CD8-positive, alpha-beta memory T cell (primary cell): ENCODE measurements around the gene SLC22A2. TPM values are rescaled to one million over a fixed set of nuclear protein-coding genes. Genes with fewer than 3 reads are reported as not detected.

Experiments used
- CTCF ChIA-PET: fragments of 350-600 bp; sonication (Branson Sonifier 250); formaldehyde crosslinking; loops from one replicate; lab custom pipeline; 2021; ENCODE audit warnings: antibody characterized with exemption; lab: Charles Lee
- POLR2A ChIA-PET: fragments of 350-600 bp; sonication (Branson Sonifier 250); formaldehyde crosslinking; loops from one replicate; lab custom pipeline; 2021; ENCODE audit warnings: antibody characterized with exemption; lab: Charles Lee
- DNase-seq, 5 donors: peaks; one replicate each; pipeline versions ENCODE4 v3.0.0 to v3.0.0-alpha.2; 2020 to 2022; ENCODE audit warnings: mixed read lengths in 1 of 5
- H3K27ac ChIP-seq: one replicate; pipeline ENCODE4 v1.7.0; 2013; ENCODE audit warnings: low read depth, mild to moderate bottlenecking, low read length, moderate library complexity
- H3K27me3 ChIP-seq: 2 replicates; pipeline ENCODE4 v1.7.0; 2013; ENCODE audit warnings: low read length, mild to moderate bottlenecking; ENCODE audit not compliant: insufficient read depth, poor library complexity, severe bottlenecking
- H3K36me3 ChIP-seq: 2 replicates; pipeline ENCODE4 v1.7.0; 2013; ENCODE audit warnings: mild to moderate bottlenecking, low read length, moderate library complexity; ENCODE audit not compliant: insufficient read depth
- H3K4me1 ChIP-seq: 2 replicates; pipeline ENCODE4 v1.7.0; 2013; ENCODE audit warnings: mild to moderate bottlenecking, low read length, moderate library complexity; ENCODE audit not compliant: insufficient read depth
- H3K4me3 ChIP-seq: 2 replicates; pipeline ENCODE4 v1.7.0; 2013; ENCODE audit warnings: mild to moderate bottlenecking, low read length
- H3K9me3 ChIP-seq: 2 replicates; pipeline ENCODE4 v1.7.0; 2013; ENCODE audit warnings: mild to moderate bottlenecking, low read length
- H3K27ac Mint-ChIP-seq, 8 donors: one replicate each; pipeline ENCODE4 v1.8.0; 2020 to 2021; ENCODE audit warnings: mixed read lengths in 8 of 8, mild to moderate bottlenecking in 6 of 8, inconsistent platforms in 3 of 8, moderate library complexity in 3 of 8
- H3K27me3 Mint-ChIP-seq, 2 donors: one replicate each; pipeline ENCODE4 v1.8.0; 2020 to 2021; ENCODE audit warnings: mixed read lengths in 2 of 2, mild to moderate bottlenecking in 1 of 2, moderate library complexity in 1 of 2
- H3K36me3 Mint-ChIP-seq, 3 donors: one replicate each; pipeline ENCODE4 v1.8.0; 2020 to 2021; ENCODE audit warnings: mixed read lengths in 3 of 3, inconsistent platforms in 1 of 3, mild to moderate bottlenecking in 1 of 3
- H3K4me1 Mint-ChIP-seq, 3 donors: one replicate each; pipeline ENCODE4 v1.8.0; 2020 to 2021; ENCODE audit warnings: mixed read lengths in 3 of 3, inconsistent platforms in 1 of 3, mild to moderate bottlenecking in 1 of 3
- H3K4me3 Mint-ChIP-seq, 7 donors: one replicate each; pipeline ENCODE4 v1.8.0; 2020 to 2021; ENCODE audit warnings: mixed read lengths in 7 of 7, mild to moderate bottlenecking in 6 of 7, moderate library complexity in 4 of 7, inconsistent platforms in 2 of 7
- H3K9me3 Mint-ChIP-seq, 5 donors: one replicate each; pipeline ENCODE4 v1.8.0; 2020 to 2022; ENCODE audit warnings: mixed read lengths in 5 of 5, mild to moderate bottlenecking in 3 of 5, moderate library complexity in 2 of 5, inconsistent platforms in 1 of 5
- polyA plus RNA-seq: library from polyadenylated mRNA; unstranded; fragments of 300-500 nt; fragmentation: Illumina TruSeq; gene quantifications from one replicate; pipeline ENCODE4 v1.2.3, GENCODE V29; 2021
- total RNA-seq, 2 experiments: library from RNA; stranded (reverse); gene quantifications; one replicate each; pipeline ENCODE4 v1.2.3, GENCODE V29; 2021

The SLC22A2 gene
- total and polyA plus RNA-seq, 3 experiments from 2014 or later = not detected

DNA sequence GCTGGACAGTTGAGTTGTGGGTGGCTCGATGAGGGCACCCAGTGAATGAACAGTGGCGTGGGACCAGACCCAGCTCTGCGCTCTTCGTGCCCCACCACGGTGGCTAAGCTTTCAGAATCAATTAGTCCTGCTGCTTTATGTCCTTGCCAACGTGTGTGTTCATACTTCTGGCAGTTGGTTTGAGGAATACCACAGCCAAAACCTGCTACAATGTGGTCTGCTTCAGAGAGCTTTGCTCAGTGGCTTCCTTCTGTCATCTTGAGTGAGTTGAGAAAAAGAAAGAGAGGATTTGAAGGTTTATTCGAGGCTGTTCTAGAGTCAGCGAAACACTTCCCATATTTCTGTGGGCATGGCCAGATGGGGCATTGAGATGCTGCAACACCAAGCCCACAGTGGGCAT, 39.5 kb upstream of the SLC22A2 start:
- H3K9me3 Mint-ChIP-seq = no peaks in the 10 kb centered on the region

GRCh38 chr6:160297310-160297709, 38.7 kb upstream of the SLC22A2 start:
- no peak for DNase-seq
- peak overlapping the region in 1 of 8 donors; percentile 9 for H3K27ac Mint-ChIP-seq
- CTCF ChIA-PET = no interaction called here
- Histone ChIP-seq H3K36me3 (no peaks in the 10 kb centered on the region), H3K27ac (no peak overlapping the region), H3K27me3 (no peaks in the 10 kb centered on the region), H3K4me3 (no peak overlapping the region), H3K9me3 (no peaks in the 10 kb centered on the region), H3K4me1 (no peaks in the 10 kb centered on the region)
- H3K9me3 Mint-ChIP-seq = no peaks in the 10 kb centered on the region
- POLR2A ChIA-PET = no interaction called here
- no peak overlapping the region for H3K4me3 Mint-ChIP-seq
- H3K36me3 Mint-ChIP-seq = peaks cover 0 to 1% (median 0%) of the 10 kb centered on the region in 3 donors
- H3K4me1 Mint-ChIP-seq = no peaks in the 10 kb centered on the region
- H3K27me3 Mint-ChIP-seq = peaks cover 9 to 18% of the 10 kb centered on the region in 2 donors

More for the DNA sequence above, 39.5 kb upstream of the SLC22A2 start:
- Mint-ChIP-seq H3K36me3 (peaks cover 0 to 2% (median 0%) of the 10 kb centered on the region in 3 donors), H3K27me3 (peaks cover 9 to 18% of the 10 kb centered on the region in 2 donors), H3K27ac (no peak overlapping the region), H3K4me3 (no peak overlapping the region), H3K4me1 (no peaks in the 10 kb centered on the region)
- CTCF ChIA-PET = no interaction called here
- no peak for DNase-seq
- H3K9me3 ChIP-seq = no peaks in the 10 kb centered on the region
- H3K4me3 ChIP-seq = no peak overlapping the region
- H3K36me3 ChIP-seq = no peaks in the 10 kb centered on the region
- H3K4me1 ChIP-seq = no peaks in the 10 kb centered on the region
- POLR2A ChIA-PET = no interaction called here
- no peak overlapping the region for H3K27ac ChIP-seq
- H3K27me3 ChIP-seq = no peaks in the 10 kb centered on the region

DNA sequence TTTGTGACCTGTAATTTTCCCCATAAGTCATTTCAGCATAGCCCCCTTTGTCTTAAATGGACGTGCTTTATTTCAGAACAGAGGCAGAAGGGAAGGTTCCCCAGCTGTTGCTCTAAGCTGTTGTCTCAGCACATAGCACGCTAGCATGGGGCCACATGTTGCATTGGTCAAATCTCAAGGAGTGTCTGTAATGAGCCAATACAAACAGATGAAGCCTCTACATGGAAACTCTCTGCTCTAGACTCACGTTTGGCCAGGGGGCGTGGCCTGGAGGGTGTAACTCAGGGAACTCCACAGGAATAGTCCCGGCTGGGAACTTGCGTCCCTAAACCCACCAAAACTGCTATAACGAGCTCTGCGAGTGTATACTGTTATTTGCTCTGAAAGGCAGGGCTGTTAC, 35.2 kb upstream of the SLC22A2 start:
- Mint-ChIP-seq H3K27me3 (peaks cover 18 to 22% of the 10 kb centered on the region in 2 donors), H3K4me1 (no peaks in the 10 kb centered on the region)
- CTCF ChIA-PET = no interaction called here

DNA sequence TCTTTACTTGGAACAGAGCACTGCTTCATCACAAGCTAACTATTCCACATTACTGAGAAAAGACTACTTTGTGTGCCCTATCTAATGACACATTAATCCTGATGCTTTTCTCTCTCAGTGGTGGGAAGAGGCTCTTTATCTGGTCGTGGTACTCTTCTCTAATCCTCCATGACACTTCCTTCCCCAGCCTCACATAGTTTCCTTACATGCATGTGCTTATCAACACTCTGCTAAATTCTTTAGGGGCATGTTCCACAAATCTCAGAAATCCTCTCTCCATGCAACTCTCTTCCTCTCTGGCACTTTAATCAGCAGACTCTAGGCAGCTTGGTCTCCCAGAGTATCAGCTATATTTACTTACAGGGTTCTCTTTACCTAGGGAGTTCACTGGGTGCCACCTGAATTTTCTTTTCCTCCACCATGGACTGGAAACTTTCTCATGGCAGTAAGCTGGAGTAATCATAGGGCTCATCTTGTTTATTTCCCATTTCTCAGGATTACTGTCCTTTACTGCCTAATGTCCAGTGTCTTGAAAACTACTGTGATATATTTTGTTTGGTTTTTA, 27.0 kb upstream of the SLC22A2 start:
- POLR2A ChIA-PET = no interaction called here
- Mint-ChIP-seq H3K27me3 (peaks cover 17 to 52% of the 10 kb centered on the region in 2 donors), H3K4me1 (no peaks in the 10 kb centered on the region), H3K9me3 (no peaks in the 10 kb centered on the region), H3K27ac (no peak overlapping the region), H3K36me3 (no peaks in the 10 kb centered on the region), H3K4me3 (no peak overlapping the region)
- Histone ChIP-seq H3K27me3 (no peaks in the 10 kb centered on the region), H3K27ac (no peak overlapping the region), H3K9me3 (no peaks in the 10 kb centered on the region), H3K4me1 (no peaks in the 10 kb centered on the region), H3K4me3 (no peak overlapping the region), H3K36me3 (no peaks in the 10 kb centered on the region)
- CTCF ChIA-PET = no interaction called here
- DNase-seq = no peak

More for the DNA sequence above, 35.2 kb upstream of the SLC22A2 start:
- Histone ChIP-seq H3K27me3 (no peaks in the 10 kb centered on the region), H3K4me3 (no peak overlapping the region), H3K36me3 (no peaks in the 10 kb centered on the region), H3K27ac (no peak overlapping the region), H3K9me3 (no peaks in the 10 kb centered on the region), H3K4me1 (no peaks in the 10 kb centered on the region)
- no peaks in the 10 kb centered on the region for H3K9me3 Mint-ChIP-seq
- DNase-seq = no peak
- no peak overlapping the region for H3K4me3 Mint-ChIP-seq
- no peaks in the 10 kb centered on the region for H3K36me3 Mint-ChIP-seq
- POLR2A ChIA-PET = no interaction called here
- H3K27ac Mint-ChIP-seq = no peak overlapping the region

DNA sequence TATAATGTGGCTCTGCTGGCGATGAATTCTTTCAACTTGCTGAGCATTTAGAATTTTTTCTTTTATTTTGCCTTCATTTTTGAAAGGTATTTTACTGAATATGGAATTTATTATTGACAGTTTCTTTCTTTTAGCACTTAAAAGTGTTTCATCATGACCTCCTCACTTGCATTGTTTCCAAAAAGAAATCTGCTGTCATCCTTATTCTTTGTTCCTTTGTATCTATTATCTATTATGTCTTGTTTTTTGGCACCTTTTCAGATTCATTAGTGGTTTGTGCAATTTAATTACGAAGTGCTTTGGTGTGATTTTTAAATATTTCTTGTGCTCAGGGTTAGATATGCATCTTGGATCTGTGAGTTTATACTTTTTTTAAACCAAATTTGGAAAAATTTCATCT, 26.0 kb upstream of the SLC22A2 start:
- Histone ChIP-seq H3K27me3 (no peaks in the 10 kb centered on the region), H3K4me3 (no peak overlapping the region), H3K36me3 (no peaks in the 10 kb centered on the region), H3K9me3 (no peaks in the 10 kb centered on the region), H3K27ac (no peak overlapping the region), H3K4me1 (no peaks in the 10 kb centered on the region)
- POLR2A ChIA-PET = no interaction called here
- CTCF ChIA-PET = no interaction called here
- Mint-ChIP-seq H3K27ac (no peak overlapping the region), H3K36me3 (no peaks in the 10 kb centered on the region), H3K4me3 (no peak overlapping the region), H3K9me3 (no peaks in the 10 kb centered on the region), H3K4me1 (no peaks in the 10 kb centered on the region), H3K27me3 (peaks cover 14 to 48% of the 10 kb centered on the region in 2 donors)
- DNase-seq = no peak

DNA sequence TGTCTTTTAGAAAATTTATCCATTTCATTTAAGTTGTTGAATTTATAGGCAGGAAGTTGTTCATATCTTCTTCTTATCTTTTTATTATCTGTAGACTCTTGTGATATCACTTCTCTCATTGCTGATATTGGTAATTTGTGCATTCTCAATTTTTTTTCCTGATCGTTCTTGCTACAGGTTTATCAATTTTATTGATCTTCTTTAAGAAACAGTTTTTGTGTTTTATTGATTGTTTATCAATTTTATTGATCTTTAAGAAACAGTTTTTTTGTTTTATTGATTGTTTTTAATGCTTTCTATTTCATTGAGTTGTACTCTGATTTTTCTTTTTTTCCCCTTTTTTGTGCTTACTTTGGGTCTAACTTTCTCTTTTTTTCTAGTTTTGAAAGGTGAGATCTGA, 23.8 kb upstream of the SLC22A2 start:
- no peaks in the 10 kb centered on the region for H3K27me3 ChIP-seq
- ChIA-PET POLR2A (no interaction called here), CTCF (no interaction called here)
- Mint-ChIP-seq H3K4me1 (no peaks in the 10 kb centered on the region), H3K36me3 (no peaks in the 10 kb centered on the region), H3K27me3 (peaks cover 16 to 38% of the 10 kb centered on the region in 2 donors), H3K27ac (peak overlapping the region in 1 of 8 donors; percentile 27), H3K9me3 (no peaks in the 10 kb centered on the region), H3K4me3 (no peak overlapping the region)
- H3K4me1 ChIP-seq = no peaks in the 10 kb centered on the region
- H3K36me3 ChIP-seq = no peaks in the 10 kb centered on the region
- no peak for DNase-seq
- H3K9me3 ChIP-seq = no peaks in the 10 kb centered on the region
- no peak overlapping the region for H3K27ac ChIP-seq
- no peak overlapping the region for H3K4me3 ChIP-seq

GRCh38 chr6:160279850-160280249, 21.2 kb upstream of the SLC22A2 start:
- Histone ChIP-seq H3K27me3 (no peaks in the 10 kb centered on the region), H3K36me3 (no peaks in the 10 kb centered on the region), H3K9me3 (no peaks in the 10 kb centered on the region), H3K4me3 (no peak overlapping the region), H3K4me1 (no peaks in the 10 kb centered on the region), H3K27ac (no peak overlapping the region)
- ChIA-PET CTCF (no interaction called here), POLR2A (no interaction called here)
- H3K27ac Mint-ChIP-seq = no peak overlapping the region
- no peaks in the 10 kb centered on the region for H3K4me1 Mint-ChIP-seq
- peaks cover 7 to 12% of the 10 kb centered on the region in 2 donors for H3K27me3 Mint-ChIP-seq
- no peaks in the 10 kb centered on the region for H3K9me3 Mint-ChIP-seq
- H3K36me3 Mint-ChIP-seq = no peaks in the 10 kb centered on the region
- H3K4me3 Mint-ChIP-seq = no peak overlapping the region
- no peak for DNase-seq

- H3K4me1 ChIP-seq = no peaks in the 10 kb centered on the region
- CTCF ChIA-PET = no interaction called here
Observed at GRCh38 chr6:160278786-160279310, 20.2 kb upstream of the SLC22A2 start.

More at GRCh38 chr6:160278786-160279310, 20.2 kb upstream of the SLC22A2 start:
- no peak overlapping the region for H3K27ac Mint-ChIP-seq
- no peak overlapping the region for H3K4me3 Mint-ChIP-seq
- no peaks in the 10 kb centered on the region for H3K4me1 Mint-ChIP-seq
- no peaks in the 10 kb centered on the region for H3K36me3 Mint-ChIP-seq
- Histone ChIP-seq H3K9me3 (no peaks in the 10 kb centered on the region), H3K36me3 (no peaks in the 10 kb centered on the region), H3K27me3 (no peaks in the 10 kb centered on the region), H3K27ac (no peak overlapping the region), H3K4me3 (no peak overlapping the region)
- no peaks in the 10 kb centered on the region for H3K9me3 Mint-ChIP-seq
- H3K27me3 Mint-ChIP-seq = peaks cover 4 to 7% of the 10 kb centered on the region in 2 donors
- DNase-seq = no peak
- POLR2A ChIA-PET = no interaction called here
